Ovary (tissue), 3 donors: Measurements from ENCODE around the gene PSMG1.

Source experiments
- EP300 ChIP-seq: sonication (generic); formaldehyde crosslinking; IDR thresholded peaks from one replicate; pipeline ENCODE4 v1.6.1; 2017; ENCODE audit warnings: antibody characterized with exemption
- TF ChIP-seq, protein P1 (sequence below), 3 donors: fragments of 450-650 bp in 2 of 3; fragments of 200-600 bp in 1 of 3; IDR thresholded peaks; one replicate each; pipeline versions ENCODE4 v1.5.1 to v1.8.0; 2016 to 2022; ENCODE audit warnings: antibody characterized with exemption in 3 of 3, mild to moderate bottlenecking in 1 of 3
- donor health status: DM: no; HTN: no; CAD: no.

DNA sequence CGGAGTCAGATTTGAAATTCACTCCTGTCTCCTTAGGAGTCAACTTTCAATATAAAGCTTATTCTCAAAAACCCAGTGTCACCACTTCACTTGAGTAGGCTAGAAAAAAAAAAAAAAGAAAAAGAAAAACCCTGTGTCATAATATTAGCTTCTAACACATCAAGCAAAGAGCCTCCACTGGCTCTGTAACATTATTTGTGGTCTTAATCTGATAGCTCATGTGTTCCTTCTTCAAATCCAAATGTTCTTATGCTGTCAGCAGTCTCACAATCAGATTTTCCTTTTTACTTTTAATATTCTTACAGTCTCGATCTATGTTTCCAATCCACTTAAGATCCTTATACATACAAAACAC lies 26.1 kb upstream of the PSMG1 start:
- TF ChIP-seq, protein P1, sequence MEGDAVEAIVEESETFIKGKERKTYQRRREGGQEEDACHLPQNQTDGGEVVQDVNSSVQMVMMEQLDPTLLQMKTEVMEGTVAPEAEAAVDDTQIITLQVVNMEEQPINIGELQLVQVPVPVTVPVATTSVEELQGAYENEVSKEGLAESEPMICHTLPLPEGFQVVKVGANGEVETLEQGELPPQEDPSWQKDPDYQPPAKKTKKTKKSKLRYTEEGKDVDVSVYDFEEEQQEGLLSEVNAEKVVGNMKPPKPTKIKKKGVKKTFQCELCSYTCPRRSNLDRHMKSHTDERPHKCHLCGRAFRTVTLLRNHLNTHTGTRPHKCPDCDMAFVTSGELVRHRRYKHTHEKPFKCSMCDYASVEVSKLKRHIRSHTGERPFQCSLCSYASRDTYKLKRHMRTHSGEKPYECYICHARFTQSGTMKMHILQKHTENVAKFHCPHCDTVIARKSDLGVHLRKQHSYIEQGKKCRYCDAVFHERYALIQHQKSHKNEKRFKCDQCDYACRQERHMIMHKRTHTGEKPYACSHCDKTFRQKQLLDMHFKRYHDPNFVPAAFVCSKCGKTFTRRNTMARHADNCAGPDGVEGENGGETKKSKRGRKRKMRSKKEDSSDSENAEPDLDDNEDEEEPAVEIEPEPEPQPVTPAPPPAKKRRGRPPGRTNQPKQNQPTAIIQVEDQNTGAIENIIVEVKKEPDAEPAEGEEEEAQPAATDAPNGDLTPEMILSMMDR (IDR thresholded peaks at IDR 0.05) = no peak
- TF ChIP-seq EP300 = no peak
